IPS-15b (cell line): Measurements from ENCODE around the gene CFAP251.

Source experiments
- H3K27me3 ChIP-seq: one replicate; pipeline ENCODE4 v1.6.1; 2013; ENCODE audit warnings: low read length; ENCODE audit not compliant: control insufficient read depth, insufficient read depth
- H3K36me3 ChIP-seq: one replicate; pipeline ENCODE4 v1.6.1; 2013; ENCODE audit warnings: low read length; ENCODE audit not compliant: control insufficient read depth, insufficient read depth
- H3K4me1 ChIP-seq: one replicate; pipeline ENCODE4 v1.6.1; 2013; ENCODE audit warnings: mild to moderate bottlenecking, low read length; ENCODE audit not compliant: control insufficient read depth, insufficient read depth
- H3K4me3 ChIP-seq: one replicate; pipeline ENCODE4 v1.5.1; 2013; ENCODE audit warnings: low read depth, low read length
- H3K9ac ChIP-seq: one replicate; pipeline ENCODE4 v1.6.1; 2013; ENCODE audit warnings: low read depth, mild to moderate bottlenecking, low read length
- H3K9me3 ChIP-seq: one replicate; pipeline ENCODE4 v1.6.1; 2013; ENCODE audit warnings: mild to moderate bottlenecking, low read length; ENCODE audit not compliant: control insufficient read depth, insufficient read depth

CFAP251 gene

GRCh38 chr12:122046145-122046544 is 127.8 kb downstream of the CFAP251 start:
- H3K9ac ChIP-seq = no peak overlapping the region
- peaks cover 6% of the 10 kb centered on the region for H3K36me3 ChIP-seq
- no peaks in the 10 kb centered on the region for H3K4me1 ChIP-seq
- H3K4me3 ChIP-seq = no peak overlapping the region
- H3K27me3 ChIP-seq = no peaks in the 10 kb centered on the region
- H3K9me3 ChIP-seq = no peaks in the 10 kb centered on the region

- peaks cover 6% of the 10 kb centered on the region for H3K36me3 ChIP-seq
- H3K9me3 ChIP-seq = no peaks in the 10 kb centered on the region
- H3K27me3 ChIP-seq = no peaks in the 10 kb centered on the region
- no peak overlapping the region for H3K9ac ChIP-seq
- H3K4me1 ChIP-seq = no peaks in the 10 kb centered on the region
- H3K4me3 ChIP-seq = no peak overlapping the region
Measured at GRCh38 chr12:122048151-122048550, 129.8 kb downstream of the CFAP251 start.

- Histone ChIP-seq H3K4me1 (no peaks in the 10 kb centered on the region), H3K4me3 (no peak overlapping the region), H3K27me3 (no peaks in the 10 kb centered on the region), H3K9me3 (no peaks in the 10 kb centered on the region), H3K9ac (no peak overlapping the region), H3K36me3 (peaks cover 4% of the 10 kb centered on the region)
Measured at GRCh38 chr12:122049827-122050226, 131.4 kb downstream of the CFAP251 start.

GRCh38 chr12:122050706-122051105 is 132.3 kb downstream of the CFAP251 start:
- Histone ChIP-seq H3K9me3 (no peaks in the 10 kb centered on the region), H3K36me3 (peaks cover 4% of the 10 kb centered on the region), H3K9ac (no peak overlapping the region), H3K27me3 (no peaks in the 10 kb centered on the region), H3K4me3 (no peak overlapping the region), H3K4me1 (no peaks in the 10 kb centered on the region)

GRCh38 chr12:122051231-122051876 is 133.0 kb downstream of the CFAP251 start:
- H3K4me1 ChIP-seq = no peaks in the 10 kb centered on the region
- no peaks in the 10 kb centered on the region for H3K9me3 ChIP-seq
- no peak overlapping the region for H3K9ac ChIP-seq
- no peak overlapping the region for H3K4me3 ChIP-seq
- no peaks in the 10 kb centered on the region for H3K36me3 ChIP-seq
- no peaks in the 10 kb centered on the region for H3K27me3 ChIP-seq

GRCh38 chr12:122052285-122052684 is 133.9 kb downstream of the CFAP251 start:
- no peaks in the 10 kb centered on the region for H3K36me3 ChIP-seq
- no peak overlapping the region for H3K9ac ChIP-seq

More at GRCh38 chr12:122052285-122052684, 133.9 kb downstream of the CFAP251 start:
- Histone ChIP-seq H3K9me3 (no peaks in the 10 kb centered on the region), H3K4me3 (no peak overlapping the region), H3K4me1 (no peaks in the 10 kb centered on the region), H3K27me3 (no peaks in the 10 kb centered on the region)
